Keratinocyte (primary cell): Measurements from ENCODE around the gene ZNF462.

Source experiments
- EZH2 ChIP-seq: IDR thresholded peaks from one replicate; pipeline ENCODE4 v1.6.1; 2012; ENCODE audit warnings: inconsistent platforms, mild to moderate bottlenecking, low read length, moderate library complexity
- TF ChIP-seq, protein P1 (sequence below), 3 experiments: IDR thresholded peaks in 1 of 3; conservative IDR thresholded peaks in 1 of 3; optimal IDR thresholded peaks in 1 of 3; 2 replicates in 2 of 3; 3 replicates in 1 of 3; pipeline versions ENCODE3 to v1.5.1; 2011; ENCODE audit warnings: low read length in 3 of 3, mild to moderate bottlenecking in 3 of 3, moderate library complexity in 2 of 3, control low read depth in 1 of 3, inconsistent platforms in 1 of 3; ENCODE audit not compliant: insufficient read depth in 2 of 3; ENCODE audit errors: extremely low read depth in 1 of 3

DNA sequence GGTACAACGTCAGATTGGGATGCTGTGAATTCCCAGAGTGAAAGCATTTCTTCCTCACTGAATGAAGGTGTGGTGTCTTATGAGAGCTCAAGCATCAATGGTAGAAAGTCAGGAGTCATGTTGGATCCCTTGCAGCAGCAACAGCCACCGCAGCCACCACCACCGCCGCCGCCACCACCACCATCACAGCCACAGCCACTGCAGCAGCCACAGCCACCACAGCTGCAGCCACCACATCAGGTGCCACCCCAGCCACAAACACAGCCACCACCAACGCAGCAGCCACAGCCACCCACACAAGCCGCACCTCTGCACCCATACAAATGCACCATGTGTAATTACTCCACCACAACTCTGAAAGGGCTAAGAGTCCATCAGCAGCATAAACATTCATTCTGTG, 62.4 kb downstream of the ZNF462 start:
- TF ChIP-seq, protein P1, sequence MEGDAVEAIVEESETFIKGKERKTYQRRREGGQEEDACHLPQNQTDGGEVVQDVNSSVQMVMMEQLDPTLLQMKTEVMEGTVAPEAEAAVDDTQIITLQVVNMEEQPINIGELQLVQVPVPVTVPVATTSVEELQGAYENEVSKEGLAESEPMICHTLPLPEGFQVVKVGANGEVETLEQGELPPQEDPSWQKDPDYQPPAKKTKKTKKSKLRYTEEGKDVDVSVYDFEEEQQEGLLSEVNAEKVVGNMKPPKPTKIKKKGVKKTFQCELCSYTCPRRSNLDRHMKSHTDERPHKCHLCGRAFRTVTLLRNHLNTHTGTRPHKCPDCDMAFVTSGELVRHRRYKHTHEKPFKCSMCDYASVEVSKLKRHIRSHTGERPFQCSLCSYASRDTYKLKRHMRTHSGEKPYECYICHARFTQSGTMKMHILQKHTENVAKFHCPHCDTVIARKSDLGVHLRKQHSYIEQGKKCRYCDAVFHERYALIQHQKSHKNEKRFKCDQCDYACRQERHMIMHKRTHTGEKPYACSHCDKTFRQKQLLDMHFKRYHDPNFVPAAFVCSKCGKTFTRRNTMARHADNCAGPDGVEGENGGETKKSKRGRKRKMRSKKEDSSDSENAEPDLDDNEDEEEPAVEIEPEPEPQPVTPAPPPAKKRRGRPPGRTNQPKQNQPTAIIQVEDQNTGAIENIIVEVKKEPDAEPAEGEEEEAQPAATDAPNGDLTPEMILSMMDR (optimal IDR thresholded peaks at IDR 0.05 in 1 of 3, IDR thresholded peaks at IDR 0.05 in 1 of 3, conservative IDR thresholded peaks at IDR 0.05 in 1 of 3; ENCODE audit: extremely low read depth in 1 of 3, insufficient read depth in 2 of 3, low read length in 3 of 3): no peak
- TF ChIP-seq EZH2: no peak
